ENCODE measurements around the gene MBOAT1.

DNA sequence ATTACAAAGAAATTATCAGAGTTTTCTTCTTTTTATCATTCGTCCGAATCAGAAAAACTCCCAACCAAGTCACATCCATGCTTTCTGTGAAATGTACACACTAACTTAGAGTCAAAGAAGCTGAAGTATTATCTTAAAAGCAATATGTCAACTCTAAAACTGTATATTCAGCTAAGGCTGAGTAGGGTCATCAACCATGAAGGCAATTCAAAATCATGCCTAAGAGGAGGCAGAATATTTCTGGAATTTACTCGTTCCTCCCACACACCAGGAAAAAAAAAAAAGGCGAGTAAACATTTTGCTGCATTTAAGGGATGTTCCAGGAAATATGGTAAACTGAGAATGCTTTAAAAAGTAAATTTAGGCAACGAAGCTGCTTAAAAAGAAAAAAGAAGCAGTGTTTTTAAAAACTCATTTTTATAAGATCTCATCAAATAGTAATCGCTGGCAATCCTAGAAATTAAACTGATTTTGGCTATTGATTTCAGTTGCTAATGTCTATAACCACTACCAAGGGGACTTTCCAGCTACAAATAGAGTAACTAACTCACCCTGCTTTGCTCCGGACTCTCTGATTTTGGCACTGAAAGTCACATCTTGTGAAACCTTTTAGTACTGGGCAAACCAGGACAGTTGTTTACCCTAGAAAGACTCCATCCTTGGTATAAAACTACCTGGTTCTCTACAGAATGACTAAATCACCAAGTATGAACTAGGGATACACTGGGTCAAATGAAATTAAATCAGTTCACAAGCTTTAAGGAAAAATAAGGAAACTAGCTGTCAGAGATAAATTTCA lies 82.8 kb downstream of the MBOAT1 start:
- TF ChIP-seq, protein P1, sequence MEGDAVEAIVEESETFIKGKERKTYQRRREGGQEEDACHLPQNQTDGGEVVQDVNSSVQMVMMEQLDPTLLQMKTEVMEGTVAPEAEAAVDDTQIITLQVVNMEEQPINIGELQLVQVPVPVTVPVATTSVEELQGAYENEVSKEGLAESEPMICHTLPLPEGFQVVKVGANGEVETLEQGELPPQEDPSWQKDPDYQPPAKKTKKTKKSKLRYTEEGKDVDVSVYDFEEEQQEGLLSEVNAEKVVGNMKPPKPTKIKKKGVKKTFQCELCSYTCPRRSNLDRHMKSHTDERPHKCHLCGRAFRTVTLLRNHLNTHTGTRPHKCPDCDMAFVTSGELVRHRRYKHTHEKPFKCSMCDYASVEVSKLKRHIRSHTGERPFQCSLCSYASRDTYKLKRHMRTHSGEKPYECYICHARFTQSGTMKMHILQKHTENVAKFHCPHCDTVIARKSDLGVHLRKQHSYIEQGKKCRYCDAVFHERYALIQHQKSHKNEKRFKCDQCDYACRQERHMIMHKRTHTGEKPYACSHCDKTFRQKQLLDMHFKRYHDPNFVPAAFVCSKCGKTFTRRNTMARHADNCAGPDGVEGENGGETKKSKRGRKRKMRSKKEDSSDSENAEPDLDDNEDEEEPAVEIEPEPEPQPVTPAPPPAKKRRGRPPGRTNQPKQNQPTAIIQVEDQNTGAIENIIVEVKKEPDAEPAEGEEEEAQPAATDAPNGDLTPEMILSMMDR (conservative IDR thresholded peaks at IDR 0.05 in 1 of 2, IDR thresholded peaks at IDR 0.05 in 1 of 2; ENCODE audit: extremely low read depth in 1 of 2, insufficient read depth in 1 of 2, low read depth in 1 of 2, low read length in 2 of 2) = no peak
- no peak for TF ChIP-seq EZH2 (IDR thresholded peaks at IDR 0.05; ENCODE audit: borderline replicate concordance, low read length)
